Choroid plexus epithelial cell (primary cell): ENCODE measurements around the gene FRMPD2.

Experiments
- DNase-seq: peaks from one replicate; pipeline ENCODE4 v3.0.0-alpha.2; 2010; ENCODE audit warnings: low read depth
- H3K4me3 ChIP-seq: 2 replicates; pipeline ENCODE4 v1.5.1; 2011; ENCODE audit warnings: low read depth, mild to moderate bottlenecking, control low read depth, low read length, moderate library complexity
- TF ChIP-seq, protein P1 (sequence below): conservative IDR thresholded peaks from 2 replicates; pipeline ENCODE4 v1.5.1; 2011; ENCODE audit warnings: low read depth, mild to moderate bottlenecking, control low read depth, inconsistent platforms, low read length, moderate library complexity

FRMPD2 gene

DNA sequence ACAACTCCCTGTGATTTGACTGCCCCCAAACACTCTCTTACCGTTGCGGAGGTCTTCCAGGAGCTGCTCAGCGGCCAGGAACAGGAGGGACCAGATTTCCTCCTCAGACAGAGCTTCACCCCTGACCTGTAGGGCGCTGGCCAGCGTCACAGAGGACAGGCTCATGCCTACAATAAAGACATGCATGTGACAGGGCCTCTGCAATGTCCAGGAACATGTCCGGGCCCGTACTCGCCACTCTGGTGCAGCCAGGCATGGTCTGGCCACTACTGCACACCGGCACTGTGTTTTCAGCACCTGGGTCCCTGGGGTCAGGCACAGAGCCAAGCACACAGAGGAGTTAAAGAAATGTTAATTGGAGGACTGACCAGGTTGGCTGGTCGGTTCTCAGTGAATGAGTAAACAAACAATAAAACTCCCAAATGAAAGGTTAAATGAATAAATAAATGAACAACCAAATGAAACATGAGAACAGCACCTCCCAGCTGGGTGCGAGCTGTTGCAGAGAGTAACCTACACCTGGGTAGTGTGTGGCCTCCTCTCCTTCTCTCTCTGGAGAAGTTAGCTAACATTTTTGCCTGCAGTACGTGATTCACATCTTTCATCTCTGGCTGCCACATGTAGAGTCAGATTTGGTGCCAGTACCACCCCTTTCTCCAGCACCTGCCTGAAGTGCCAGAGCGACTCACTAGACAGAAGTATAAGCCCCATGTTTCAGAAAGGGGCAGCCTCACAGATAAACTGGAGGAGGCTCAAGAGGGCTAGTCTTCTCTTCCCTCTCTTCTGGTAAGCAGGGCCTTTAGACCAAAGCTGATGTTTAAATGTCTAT lies 22.8 kb downstream of the FRMPD2 start:
- TF ChIP-seq, protein P1, sequence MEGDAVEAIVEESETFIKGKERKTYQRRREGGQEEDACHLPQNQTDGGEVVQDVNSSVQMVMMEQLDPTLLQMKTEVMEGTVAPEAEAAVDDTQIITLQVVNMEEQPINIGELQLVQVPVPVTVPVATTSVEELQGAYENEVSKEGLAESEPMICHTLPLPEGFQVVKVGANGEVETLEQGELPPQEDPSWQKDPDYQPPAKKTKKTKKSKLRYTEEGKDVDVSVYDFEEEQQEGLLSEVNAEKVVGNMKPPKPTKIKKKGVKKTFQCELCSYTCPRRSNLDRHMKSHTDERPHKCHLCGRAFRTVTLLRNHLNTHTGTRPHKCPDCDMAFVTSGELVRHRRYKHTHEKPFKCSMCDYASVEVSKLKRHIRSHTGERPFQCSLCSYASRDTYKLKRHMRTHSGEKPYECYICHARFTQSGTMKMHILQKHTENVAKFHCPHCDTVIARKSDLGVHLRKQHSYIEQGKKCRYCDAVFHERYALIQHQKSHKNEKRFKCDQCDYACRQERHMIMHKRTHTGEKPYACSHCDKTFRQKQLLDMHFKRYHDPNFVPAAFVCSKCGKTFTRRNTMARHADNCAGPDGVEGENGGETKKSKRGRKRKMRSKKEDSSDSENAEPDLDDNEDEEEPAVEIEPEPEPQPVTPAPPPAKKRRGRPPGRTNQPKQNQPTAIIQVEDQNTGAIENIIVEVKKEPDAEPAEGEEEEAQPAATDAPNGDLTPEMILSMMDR: no peak
- no peak for DNase-seq
- H3K4me3 ChIP-seq: no peak overlapping the region

DNA sequence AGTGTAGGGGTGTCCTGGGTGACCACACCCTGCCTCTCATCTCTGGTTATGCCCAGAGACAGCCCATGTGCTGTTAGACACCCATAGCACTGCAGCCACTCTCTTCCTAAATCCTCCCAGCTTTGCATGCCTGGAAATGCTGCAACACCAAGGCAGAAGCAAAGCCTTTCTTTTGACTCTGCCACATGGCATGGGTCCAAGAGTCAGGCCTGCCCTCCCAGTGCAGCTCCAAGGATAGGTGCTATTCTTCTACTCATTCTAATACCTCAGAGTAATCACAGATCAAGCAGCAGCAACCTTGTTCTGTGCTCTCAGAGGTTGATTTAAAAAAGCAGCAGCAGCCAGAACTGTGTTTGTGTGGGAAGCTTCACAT lies 23.4 kb downstream of the FRMPD2 start:
- TF ChIP-seq, protein P1: no peak
- H3K4me3 ChIP-seq: no peak overlapping the region
- peak; percentile 24 for DNase-seq

DNA sequence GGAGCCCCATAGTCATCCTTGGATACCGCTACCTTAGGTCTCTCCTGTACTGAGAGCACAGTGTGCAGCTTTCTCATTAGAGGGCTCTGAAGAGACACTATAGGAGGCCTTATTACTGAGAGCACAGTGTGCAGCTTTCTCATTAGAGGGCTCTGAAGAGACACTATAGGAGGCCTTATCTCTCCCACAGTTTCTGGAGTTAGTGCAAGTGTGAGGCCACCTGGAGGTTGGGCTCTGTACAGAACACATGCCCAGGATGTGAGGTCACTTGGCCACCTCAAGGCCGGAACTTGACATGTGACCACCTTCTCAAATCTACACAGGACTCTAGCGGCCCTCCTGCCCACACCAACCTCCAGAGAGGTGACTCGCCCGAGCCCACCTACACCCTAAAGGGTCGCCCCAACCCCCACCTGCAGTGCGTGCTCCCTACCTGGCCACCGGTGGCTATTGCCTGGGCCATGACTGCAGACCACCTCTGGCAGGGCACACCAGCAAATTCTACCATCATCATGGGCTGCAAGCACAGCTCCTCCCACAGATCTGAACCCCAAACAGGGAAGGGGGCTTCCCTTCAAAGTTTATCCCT lies 24.6 kb downstream of the FRMPD2 start:
- TF ChIP-seq, protein P1: no peak
- H3K4me3 ChIP-seq: no peak overlapping the region

DNA sequence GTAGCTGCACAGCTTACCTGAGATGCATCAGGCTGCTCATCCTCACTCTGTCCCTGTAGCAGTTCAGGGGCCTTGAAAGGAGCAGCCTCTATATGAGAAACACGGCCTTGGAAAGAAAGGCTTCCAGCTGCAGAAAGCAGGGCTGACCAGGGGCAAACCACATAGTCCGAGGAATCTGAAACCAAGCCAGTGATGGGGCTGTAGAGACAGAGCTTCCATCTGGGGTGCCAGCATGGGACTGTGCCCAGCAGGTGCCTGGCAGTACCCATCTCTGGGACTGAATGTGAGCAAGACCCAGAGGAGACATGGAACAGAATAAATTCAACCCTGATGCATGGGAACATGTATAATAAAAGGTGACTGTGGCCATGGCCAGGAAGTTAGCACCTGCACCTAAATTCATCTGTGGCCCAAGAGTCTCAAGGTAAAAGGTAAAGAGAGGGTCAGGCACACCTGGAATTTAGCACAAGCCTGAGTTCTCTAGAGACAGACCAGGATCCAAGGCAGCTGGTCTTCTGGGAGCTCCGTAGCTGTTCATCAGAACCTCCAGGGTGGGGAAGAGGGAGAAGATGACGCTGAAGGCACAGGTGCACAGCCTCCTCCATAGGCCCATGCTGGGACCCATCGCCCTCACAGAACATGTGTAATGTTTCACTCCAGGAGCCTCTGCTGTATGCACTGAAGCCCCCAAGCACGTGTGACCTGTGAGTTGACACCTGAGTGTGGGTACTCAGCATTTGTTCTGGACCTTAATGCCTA lies 25.3 kb downstream of the FRMPD2 start:
- no peak for DNase-seq
- TF ChIP-seq, protein P1: no peak
- no peak overlapping the region for H3K4me3 ChIP-seq

More for the DNA sequence above, 24.6 kb downstream of the FRMPD2 start:
- no peak for DNase-seq

DNA sequence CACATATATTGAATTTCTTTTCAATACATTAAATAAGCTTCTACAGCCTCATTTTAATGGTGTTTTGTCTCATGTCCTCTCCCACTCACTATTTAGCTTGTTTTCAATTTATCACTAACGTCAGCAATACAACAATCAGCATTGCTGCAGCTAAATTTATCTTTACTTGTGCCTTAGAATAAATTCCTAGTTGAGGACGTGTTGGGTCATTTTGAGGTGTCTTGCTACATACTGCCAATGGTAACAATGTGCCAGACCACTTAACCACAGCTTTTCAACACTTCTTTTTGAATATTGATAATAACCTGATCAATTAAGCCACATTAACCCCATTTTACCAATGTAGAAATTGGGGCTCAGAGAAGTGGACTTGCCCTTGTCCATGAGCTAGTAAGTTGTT lies 26.0 kb downstream of the FRMPD2 start:
- DNase-seq: no peak
- TF ChIP-seq, protein P1: no peak
- H3K4me3 ChIP-seq: no peak overlapping the region

DNA sequence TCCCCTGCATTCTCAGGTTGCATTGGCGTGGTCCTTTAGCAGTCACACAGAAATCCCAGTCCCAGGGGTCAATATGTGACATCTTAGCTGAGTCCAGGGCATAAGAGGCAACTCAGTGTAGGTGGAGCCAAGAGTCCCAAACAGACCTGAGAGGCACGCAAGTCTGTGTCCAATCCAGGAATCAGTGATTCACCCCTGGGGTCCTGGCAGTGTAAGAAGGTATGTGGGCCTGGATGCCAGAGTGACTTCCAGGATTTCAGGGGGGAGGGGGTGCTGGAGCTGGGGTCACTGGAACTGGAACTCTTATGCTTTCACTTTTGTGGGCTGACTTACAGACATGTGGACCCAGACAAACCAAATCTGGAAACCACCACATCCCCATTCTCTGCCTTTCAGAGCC lies 26.8 kb downstream of the FRMPD2 start:
- TF ChIP-seq, protein P1: no peak
- no peak overlapping the region for H3K4me3 ChIP-seq
- no peak for DNase-seq
